Stomach smooth muscle (tissue), 2 donors: ENCODE data around the gene EPHB1.

Experiments
- H3K27ac ChIP-seq: one replicate; pipeline ENCODE4 v1.7.0; 2013; ENCODE audit warnings: mild to moderate bottlenecking, low read length, inconsistent platforms
- H3K27me3 ChIP-seq, 2 donors: one replicate each; pipeline ENCODE4 v1.7.0; 2013; ENCODE audit warnings: low read length in 2 of 2; ENCODE audit not compliant: insufficient read depth in 2 of 2, control insufficient read depth in 1 of 2
- H3K36me3 ChIP-seq, 2 donors: one replicate each; pipeline ENCODE4 v1.7.0; 2013; ENCODE audit warnings: low read length in 2 of 2; ENCODE audit not compliant: control insufficient read depth in 2 of 2, insufficient read depth in 2 of 2
- H3K4me1 ChIP-seq: one replicate; pipeline ENCODE4 v1.7.0; 2013; ENCODE audit warnings: low read length; ENCODE audit not compliant: control insufficient read depth, insufficient read depth
- H3K4me3 ChIP-seq, 2 donors: one replicate each; pipeline ENCODE4 v1.7.0; 2013; ENCODE audit warnings: low read length in 2 of 2
- H3K9ac ChIP-seq, 2 donors: one replicate each; pipeline ENCODE4 v1.7.0; 2013; ENCODE audit warnings: low read length in 2 of 2, mild to moderate bottlenecking in 1 of 2
- H3K9me3 ChIP-seq, 2 donors: one replicate each; pipeline ENCODE4 v1.7.0; 2013; ENCODE audit warnings: low read length in 2 of 2; ENCODE audit not compliant: control insufficient read depth in 2 of 2
- donor health status: healthy.
- donor health status: Pancreatic carcinoma.

The EPHB1 gene

DNA sequence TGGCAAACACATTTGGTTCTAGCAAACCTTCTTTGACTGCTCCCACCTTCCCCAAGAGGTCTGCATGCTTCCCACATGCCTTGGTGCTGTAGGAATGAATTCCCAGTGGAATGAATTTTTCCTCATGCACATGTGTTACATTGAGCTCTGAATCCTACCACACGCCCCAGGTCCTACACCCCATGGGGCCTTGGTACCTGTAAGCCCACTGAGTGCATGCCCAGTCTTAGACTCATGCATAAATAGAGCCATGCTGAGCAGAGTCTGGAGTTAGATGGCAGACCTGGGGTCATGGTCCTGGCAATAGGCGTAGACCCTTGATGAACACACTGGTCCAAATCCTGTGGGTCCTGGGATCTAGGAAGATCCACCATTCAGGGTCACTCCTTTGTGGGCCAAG lies 81.8 kb downstream of the EPHB1 start:
- Histone ChIP-seq H3K9ac (no peak overlapping the region), H3K36me3 (no peaks in the 10 kb centered on the region), H3K27me3 (no peaks in the 10 kb centered on the region), H3K4me3 (no peak overlapping the region), H3K27ac (no peak overlapping the region), H3K9me3 (peaks cover 0 to 3% of the 10 kb centered on the region in 2 donors), H3K4me1 (peaks cover 2% of the 10 kb centered on the region)

DNA sequence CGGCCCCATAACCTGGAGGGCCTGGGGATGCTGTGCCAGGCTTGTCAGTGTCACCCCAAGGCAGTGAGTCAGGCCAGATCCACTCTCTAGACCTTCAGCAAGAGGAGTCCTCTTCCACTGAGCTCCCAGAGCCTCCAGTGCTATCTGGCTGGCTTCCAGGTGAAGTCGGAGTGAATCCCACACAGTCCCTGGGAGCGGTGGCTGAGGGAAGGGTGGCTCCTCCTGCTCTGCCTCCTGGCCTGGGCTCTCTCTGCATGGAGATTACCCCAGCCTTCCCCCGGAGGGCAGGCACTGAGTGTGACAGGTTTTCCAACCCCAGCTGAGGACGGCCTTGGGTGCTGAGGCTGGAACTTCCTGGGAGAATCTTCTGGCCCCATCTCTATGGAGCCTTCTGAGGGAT lies 82.7 kb downstream of the EPHB1 start:
- Histone ChIP-seq H3K9ac (no peak overlapping the region), H3K4me3 (no peak overlapping the region), H3K27ac (no peak overlapping the region), H3K4me1 (peaks cover 2% of the 10 kb centered on the region), H3K27me3 (no peaks in the 10 kb centered on the region), H3K36me3 (no peaks in the 10 kb centered on the region), H3K9me3 (peaks cover 0 to 3% of the 10 kb centered on the region in 2 donors)

DNA sequence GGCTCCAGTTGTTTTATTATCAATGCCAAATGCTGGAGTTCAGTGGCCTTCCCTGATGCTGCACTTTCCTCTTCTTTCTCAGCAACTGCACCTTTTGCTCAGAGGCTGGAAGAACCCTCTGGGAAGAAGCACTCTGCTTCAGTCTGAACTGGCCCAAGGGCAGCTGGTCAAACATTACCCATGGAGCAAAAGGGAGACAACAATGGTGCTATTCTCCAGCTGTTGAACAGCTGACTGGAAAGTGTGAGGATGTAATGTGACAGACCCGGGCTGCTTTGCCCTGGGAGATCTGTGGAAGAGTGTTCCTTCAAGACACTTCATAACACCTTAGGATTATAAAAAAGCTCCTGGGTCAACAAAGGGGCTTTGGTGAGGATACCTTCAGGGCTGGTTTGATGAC lies 84.9 kb downstream of the EPHB1 start:
- Histone ChIP-seq H3K4me3 (no peak overlapping the region), H3K27me3 (no peaks in the 10 kb centered on the region), H3K4me1 (peaks cover under 1% of the 10 kb centered on the region), H3K27ac (no peak overlapping the region), H3K9ac (no peak overlapping the region), H3K36me3 (no peaks in the 10 kb centered on the region), H3K9me3 (no peaks in the 10 kb centered on the region)

DNA sequence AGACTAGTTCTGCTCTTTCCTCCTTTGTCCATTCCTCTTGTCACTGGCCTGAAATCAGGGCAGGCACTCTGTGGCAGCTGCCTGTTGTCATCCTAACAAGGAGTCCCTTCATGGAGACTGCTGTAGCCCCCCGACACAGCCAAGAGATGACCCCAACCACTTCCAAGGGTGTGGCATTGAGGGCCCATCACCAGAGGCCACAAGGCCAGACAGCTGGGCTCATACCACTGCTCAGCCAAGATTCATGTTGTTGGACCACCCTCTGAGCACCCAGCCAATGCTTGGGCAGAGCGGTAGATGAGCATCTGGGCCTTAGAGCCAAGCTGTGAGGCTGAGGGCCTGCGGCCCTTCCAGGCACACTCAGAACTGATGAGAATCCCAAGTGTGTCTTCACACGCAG lies 85.4 kb downstream of the EPHB1 start:
- Histone ChIP-seq H3K27ac (no peak overlapping the region), H3K4me3 (no peak overlapping the region), H3K36me3 (no peaks in the 10 kb centered on the region), H3K27me3 (no peaks in the 10 kb centered on the region), H3K4me1 (no peaks in the 10 kb centered on the region), H3K9me3 (no peaks in the 10 kb centered on the region), H3K9ac (no peak overlapping the region)

DNA sequence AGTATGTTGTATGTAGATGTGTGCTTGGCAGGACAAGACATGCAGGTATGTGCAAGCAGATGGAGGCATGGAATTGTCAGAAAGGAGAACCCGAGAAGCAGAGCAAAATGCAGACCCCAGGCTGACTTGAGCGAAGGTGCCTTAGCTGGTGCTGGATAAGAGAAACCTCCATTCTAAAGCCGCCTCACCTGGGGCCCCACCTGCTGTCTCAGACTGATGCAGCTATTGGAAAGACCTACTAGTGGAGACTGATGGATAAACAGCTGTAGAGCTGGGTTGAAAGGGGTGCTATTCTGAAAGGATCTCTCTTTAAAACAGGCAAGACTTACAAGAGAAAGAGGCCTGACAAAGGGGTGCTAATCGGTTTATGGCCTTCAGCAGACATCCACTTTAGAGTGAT lies 86.2 kb downstream of the EPHB1 start:
- Histone ChIP-seq H3K9ac (no peak overlapping the region), H3K9me3 (no peaks in the 10 kb centered on the region), H3K4me3 (no peak overlapping the region), H3K27ac (no peak overlapping the region), H3K36me3 (no peaks in the 10 kb centered on the region), H3K27me3 (no peaks in the 10 kb centered on the region), H3K4me1 (no peaks in the 10 kb centered on the region)

DNA sequence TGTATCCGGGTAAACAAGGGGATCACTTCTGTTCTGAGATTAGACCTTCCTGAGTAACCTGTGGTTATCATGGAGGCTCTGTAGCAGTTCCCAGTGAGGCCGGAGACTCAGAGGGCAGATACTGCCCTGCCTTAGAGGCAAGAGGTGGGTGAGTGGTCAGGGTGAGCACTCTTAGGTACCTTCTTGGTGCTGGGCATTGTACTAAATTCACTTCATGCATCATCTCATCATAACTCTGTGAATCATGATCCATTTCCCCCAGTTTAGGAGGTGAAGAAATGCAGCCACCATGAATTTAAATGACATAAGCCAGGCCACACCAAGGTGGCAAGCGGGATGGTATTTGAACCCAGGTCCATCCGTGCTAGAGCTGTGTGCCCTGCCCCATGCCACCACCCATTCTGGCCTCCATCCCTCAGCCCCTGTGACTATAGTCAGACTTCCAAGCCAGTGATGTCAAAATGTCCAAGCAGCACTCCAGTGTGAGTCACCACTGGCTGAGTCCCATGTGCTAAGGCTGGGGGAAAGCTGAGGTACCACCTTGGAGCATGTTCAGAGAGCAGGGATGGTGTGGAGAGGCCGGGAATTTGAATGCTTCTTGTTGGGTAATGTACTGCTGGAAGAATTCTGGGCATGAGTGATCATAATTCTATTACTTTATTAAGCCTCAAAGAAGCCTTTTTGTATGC lies 88.8 kb downstream of the EPHB1 start:
- Histone ChIP-seq H3K36me3 (no peaks in the 10 kb centered on the region), H3K9me3 (no peaks in the 10 kb centered on the region), H3K27ac (no peak overlapping the region), H3K4me1 (no peaks in the 10 kb centered on the region), H3K27me3 (no peaks in the 10 kb centered on the region), H3K4me3 (no peak overlapping the region), H3K9ac (no peak overlapping the region)

DNA sequence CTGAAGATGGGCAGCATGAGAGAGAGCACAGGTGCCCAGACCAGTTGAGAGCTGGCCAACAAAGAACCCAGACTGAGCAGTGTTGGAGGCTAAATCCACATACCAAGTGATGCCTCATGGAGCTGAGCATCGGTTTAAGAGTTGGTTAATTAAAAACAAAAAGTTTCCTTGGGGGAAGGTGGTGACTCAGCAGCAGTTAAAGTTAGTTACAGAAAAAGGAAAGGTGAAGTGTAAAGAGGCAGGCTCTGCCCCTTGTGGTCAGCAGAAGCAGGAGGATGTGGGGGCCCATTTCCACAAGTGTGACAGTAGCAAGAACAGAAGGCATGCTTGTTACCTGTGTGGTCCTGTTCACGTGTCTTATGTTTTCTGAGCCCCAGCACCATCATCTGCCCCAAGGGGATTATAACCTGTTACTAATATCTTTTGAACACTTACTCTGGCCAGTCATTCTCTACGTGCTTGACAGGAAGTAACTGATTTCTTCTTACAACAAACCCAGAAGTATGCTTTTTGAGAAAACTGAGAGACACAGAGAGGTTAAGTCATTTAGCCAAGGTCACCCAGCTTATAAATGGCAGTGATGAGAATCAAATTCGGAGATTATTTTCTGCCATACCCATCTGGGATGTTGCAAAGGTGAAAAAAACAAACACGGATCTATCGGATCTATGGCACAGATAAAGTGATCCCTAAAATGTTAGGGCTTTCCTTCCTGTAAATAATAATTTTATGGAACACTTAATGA lies 91.0 kb downstream of the EPHB1 start:
- no peaks in the 10 kb centered on the region for H3K4me1 ChIP-seq
- H3K9me3 ChIP-seq = no peaks in the 10 kb centered on the region
- no peak overlapping the region for H3K9ac ChIP-seq
- H3K4me3 ChIP-seq = no peak overlapping the region
- no peaks in the 10 kb centered on the region for H3K36me3 ChIP-seq
- H3K27me3 ChIP-seq = no peaks in the 10 kb centered on the region
- H3K27ac ChIP-seq = no peak overlapping the region

DNA sequence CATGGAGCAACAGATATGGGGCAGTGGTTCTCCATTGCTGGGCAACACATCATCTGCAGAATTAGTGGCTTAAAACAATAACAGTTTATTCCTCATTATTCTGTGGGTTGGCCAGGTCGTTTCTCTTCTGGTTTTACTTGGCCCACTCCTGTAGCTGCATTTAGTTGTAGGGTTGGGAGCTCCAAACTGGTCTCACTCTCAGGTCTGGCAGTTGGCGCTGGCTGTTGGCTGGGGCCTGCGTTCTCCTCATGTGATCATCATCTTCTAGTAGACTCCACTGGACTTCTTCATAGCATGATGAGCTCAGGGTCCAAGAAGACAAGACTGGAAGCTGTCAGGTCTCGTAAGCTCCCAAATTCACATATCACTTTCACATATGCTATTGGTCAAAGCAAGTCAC lies 91.9 kb downstream of the EPHB1 start:
- Histone ChIP-seq H3K4me3 (no peak overlapping the region), H3K4me1 (no peaks in the 10 kb centered on the region), H3K36me3 (no peaks in the 10 kb centered on the region), H3K27me3 (no peaks in the 10 kb centered on the region), H3K9ac (no peak overlapping the region), H3K27ac (no peak overlapping the region), H3K9me3 (peaks cover 0 to 3% of the 10 kb centered on the region in 2 donors)

DNA sequence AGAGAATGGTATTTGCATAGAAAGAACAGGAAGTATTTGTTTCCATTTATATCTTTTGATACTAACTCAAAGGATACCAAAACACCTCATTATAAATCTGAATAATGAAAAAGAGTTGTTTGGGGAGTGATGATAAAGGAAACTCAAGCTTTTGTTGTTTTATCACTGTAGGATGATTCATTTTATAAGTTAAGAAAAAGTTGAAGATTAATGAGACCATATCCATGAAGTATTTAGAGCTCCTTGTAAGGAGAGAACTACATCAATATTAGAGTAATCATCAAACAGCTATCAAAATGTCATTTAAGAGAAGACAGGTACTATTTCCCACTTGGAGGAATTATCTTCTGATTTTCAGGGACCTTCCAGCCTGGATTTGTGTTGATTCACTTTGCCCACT lies 92.5 kb downstream of the EPHB1 start:
- Histone ChIP-seq H3K9me3 (peaks cover 0 to 3% of the 10 kb centered on the region in 2 donors), H3K36me3 (no peaks in the 10 kb centered on the region), H3K27ac (no peak overlapping the region), H3K4me1 (no peaks in the 10 kb centered on the region), H3K9ac (no peak overlapping the region), H3K4me3 (no peak overlapping the region), H3K27me3 (no peaks in the 10 kb centered on the region)

DNA sequence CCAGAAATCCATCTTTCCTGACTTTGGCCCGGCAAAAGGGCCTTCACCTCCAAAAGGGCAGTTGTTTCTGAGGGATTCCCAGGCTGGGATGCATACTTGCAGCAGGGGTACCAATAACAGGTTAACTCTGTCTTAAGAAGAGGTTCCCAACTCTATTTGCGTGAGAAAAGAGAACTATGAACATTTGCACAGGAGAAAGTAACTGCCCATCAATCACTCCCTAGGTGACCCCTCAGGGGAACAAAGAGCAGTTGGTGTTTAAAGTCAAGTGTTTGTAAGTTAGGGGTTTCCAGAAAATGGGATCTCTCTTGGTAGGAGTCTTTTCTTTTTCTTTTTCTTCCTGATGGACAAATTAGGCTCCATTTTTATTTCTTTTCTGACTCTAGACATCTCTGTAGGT lies 97.3 kb downstream of the EPHB1 start:
- H3K27me3 ChIP-seq = no peaks in the 10 kb centered on the region
- H3K4me1 ChIP-seq = no peaks in the 10 kb centered on the region
- H3K9ac ChIP-seq = no peak overlapping the region
- no peak overlapping the region for H3K27ac ChIP-seq
- H3K36me3 ChIP-seq = no peaks in the 10 kb centered on the region
- H3K9me3 ChIP-seq = peaks cover 0 to 3% of the 10 kb centered on the region in 2 donors
- H3K4me3 ChIP-seq = no peak overlapping the region

DNA sequence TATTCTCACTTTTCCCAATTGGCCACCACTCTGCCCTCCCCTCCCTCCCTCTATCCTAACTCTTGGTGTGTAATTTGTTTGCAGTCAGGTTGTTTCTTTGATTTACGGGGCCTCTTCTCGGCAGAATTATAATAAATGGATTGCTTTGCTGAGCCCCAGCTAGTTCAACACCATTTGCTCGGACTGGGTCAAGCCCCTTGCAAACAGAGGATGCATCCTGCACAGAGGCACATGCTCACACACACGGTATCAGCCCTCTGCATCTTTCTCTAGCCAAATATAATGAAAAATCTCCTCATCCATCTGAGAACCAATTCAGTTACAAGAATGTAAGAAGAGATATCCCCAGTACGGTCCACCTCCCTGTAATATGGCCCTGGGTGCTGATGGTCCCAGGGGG lies 97.7 kb downstream of the EPHB1 start:
- Histone ChIP-seq H3K9me3 (peaks cover 0 to 3% of the 10 kb centered on the region in 2 donors), H3K4me1 (no peaks in the 10 kb centered on the region), H3K27me3 (no peaks in the 10 kb centered on the region), H3K9ac (no peak overlapping the region), H3K4me3 (no peak overlapping the region), H3K27ac (no peak overlapping the region), H3K36me3 (no peaks in the 10 kb centered on the region)
